T-helper 9 cell (primary cell): Measurements from ENCODE around the gene CCT7.
A peak's percentile ranks its signal among the peaks of the same experiment; 100 is the strongest.
"Not testable (repeated sequence)": the region's sequence is repeated elsewhere in the genome, so short reads cannot be mapped to it uniquely, and the experiment has no call there.

Experiments used
- DNase-seq: peaks from one replicate; pipeline ENCODE4 v3.0.0-alpha.2; 2020

CCT7 gene

DNA sequence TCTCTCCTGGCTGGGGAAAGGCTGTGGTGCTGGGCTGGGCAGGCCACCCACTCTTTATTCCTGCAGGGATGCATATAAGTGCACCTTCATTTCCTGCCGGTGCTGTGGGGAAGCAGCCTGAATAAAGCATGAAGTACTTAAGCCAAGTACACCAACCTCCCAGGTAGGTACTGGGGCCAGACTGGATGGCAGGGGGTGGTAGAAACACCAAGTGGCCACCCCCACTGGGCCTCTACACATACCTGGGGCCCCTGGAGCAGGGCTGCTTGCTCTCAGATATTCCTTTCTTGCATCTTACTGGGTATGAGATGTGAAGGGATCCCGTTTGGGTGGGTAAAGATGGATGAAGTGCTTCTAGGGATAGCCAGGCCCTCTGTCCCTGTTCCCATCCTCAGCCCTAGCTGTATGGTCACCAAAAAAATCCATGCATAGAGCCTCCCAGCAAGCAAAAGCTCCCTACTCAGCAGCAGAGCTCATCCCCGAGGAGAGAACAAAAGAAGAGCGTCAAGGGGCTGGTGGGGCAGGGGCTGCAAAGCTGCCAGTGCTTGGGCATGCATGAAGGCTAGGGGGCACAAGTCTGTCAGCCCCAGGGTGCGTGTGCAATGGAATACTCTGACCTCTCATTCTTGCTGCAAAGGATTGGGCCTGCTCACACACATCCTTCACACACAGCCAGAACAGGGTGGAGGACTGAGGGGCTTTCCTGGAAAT lies 22.0 kb downstream of the CCT7 start:
- DNase-seq: no peak

DNA sequence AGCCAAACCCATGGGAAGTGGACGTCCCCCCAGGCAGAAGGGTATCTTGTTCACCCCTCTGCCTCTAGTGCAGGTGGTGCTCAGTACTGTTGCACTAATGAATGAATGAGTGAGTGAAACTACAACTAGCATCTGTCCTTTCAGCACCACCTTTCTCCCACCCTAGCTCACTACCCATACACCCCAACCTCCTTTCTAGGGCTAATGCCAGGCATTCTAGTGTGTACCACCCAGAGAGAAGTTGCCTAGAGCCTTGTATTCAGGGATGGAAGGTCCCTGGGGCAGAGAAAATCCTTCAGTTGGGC lies 22.5 kb downstream of the CCT7 start:
- no peak for DNase-seq

DNA sequence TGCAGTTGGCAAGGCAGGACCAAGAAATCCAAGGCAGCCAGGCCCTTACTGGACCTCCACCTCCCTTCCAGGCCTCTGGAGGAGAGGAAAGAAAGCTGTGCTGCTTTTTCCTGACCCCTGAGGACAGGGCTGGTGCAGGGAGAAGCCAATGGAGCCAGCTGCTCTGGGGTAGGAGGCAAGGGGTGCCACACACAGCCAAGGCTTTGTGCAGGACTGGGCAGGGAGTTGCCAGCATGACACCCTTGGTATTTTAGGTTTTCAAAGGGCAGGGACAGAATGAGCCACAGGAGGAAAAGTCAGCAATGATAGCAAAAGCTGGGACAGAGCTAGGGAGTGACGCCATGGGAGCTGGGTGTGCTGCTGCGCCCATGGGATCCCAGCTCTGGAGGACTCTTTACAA lies 22.9 kb downstream of the CCT7 start:
- no peak for DNase-seq

DNA sequence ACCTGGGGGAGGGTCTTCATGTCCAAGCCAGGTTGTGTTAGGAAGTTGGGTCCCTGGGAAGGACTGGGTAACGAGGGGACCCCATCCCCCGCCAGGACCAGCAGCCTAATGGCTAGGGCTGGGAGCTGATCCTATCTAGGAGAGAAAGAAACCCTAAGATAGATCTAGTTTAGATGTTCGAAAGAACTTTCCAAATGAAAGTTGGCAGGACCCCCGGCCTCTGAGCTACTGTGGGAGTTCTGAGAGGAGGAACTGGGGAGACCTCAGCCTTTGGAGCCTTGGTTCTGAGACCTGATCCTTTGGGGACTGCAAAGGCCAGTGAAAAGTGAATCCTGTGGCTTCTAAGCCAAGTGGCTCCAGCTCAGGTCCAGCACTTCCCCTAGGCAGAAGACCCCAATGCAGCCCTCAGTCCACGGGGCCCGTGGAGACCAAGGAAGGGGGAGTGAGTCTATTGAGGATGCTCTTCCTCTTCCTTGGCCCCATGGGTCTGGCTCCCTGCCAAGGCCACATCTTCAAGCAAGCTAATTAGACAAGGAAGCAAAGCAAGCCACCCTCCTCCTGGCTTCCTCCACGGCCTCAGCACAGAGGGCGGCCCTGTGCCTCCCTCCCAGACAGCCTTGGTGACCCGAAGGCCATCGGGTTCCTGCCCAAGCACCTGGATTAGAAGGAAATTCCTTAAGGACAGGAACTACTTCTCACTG lies 23.5 kb downstream of the CCT7 start:
- DNase-seq: no peak

DNA sequence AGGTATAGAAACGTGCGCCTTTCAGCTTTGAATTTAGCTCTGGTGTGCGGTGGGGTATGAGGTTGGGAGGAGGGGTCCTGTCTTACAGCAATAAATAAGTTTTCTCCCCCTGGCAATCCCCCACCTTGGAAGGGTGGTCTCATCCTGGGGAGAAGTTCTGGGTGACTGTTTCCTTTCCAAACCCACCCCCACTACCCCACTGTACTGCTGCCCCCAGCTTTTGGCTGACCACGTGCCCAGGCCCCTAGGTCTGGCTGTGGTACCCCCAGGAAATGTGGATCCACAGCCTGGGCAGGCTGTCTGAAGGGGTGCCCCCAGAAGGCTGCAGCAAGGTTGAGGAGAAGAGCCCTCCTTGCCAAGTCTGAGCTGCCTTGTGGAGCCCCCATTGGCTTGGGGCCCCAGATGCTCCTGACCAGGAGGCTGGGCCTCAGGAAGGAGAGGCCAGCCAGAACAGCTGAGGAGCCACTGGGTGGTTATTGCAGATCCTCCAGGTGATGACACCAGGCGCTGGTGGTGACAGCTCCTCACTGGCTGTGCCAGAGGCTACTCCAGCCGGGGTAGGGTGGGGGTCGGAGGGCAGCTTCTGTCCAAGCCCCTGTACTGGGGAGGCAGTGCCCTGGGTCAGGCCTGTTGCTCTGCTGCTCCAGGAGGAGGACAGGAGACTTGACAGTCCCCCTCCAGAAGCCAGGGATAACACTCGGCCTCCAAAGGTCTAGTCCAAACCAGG lies 24.2 kb downstream of the CCT7 start:
- no peak for DNase-seq

DNA sequence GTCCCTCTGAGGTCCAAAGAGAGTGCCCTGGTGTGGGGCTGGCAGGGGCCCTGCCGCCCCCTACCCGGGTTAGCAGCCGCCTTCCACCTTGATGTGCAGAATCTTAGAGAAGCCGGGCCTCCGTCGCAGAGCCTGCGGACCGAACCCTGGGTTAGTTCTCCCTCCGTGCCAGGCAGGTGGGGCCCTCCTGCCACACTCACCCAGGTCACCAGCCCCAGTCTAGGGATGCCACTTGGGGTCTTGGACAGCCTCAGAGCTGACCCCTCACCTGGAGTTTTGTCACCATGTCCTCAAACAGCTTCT lies 24.8 kb downstream of the CCT7 start:
- DNase-seq: no peak

DNA sequence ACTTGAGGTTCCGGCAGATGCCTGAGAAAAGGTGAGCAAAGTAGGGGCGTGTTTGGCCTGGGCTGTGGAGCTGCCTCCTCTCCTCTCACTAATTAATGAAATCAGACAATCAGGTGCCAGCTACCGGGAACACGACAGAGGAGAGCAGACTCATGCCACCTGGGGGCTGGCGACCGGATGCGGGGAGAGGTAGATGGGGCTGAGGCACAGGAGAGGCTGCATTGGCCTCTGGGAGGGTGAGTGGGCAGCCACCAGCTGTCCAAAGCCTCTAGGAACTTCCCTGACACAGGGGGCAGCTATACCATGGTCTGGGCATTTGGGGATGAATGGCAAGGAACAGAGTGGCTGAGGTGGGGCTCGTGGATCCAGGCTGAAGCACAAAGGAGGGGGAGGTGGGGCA lies 25.2 kb downstream of the CCT7 start:
- no peak for DNase-seq

DNA sequence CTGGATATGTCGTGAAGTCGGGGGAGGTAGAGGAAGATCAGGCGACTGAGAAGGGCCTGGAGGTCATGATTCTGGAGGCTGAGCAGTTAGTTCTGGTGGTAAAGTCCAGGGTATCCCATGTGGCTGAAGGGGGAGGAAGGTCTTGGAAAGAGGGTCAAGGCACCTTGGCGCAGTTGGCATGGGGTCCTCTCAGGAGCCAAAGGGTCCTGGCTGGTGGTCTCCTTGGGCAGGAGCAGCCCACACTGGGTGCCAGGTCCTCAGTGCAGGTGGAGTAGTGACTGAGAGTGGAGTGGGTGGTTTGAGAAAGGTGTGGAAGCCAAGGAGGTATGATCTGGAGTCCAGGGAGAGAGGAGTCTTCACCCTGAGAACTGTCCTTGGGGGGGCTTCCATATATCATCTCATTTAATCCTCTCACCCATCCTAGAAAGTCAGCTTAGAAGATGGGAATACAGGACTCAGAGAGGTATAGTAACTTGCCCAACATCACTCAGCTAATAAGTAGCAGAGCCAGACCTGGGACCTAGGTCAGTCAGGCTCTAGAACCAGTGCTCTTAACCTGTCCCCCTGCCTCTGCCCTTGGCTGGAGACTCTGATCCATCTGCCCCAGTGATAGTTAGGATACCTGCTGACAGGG lies 25.7 kb downstream of the CCT7 start:
- DNase-seq: no peak

DNA sequence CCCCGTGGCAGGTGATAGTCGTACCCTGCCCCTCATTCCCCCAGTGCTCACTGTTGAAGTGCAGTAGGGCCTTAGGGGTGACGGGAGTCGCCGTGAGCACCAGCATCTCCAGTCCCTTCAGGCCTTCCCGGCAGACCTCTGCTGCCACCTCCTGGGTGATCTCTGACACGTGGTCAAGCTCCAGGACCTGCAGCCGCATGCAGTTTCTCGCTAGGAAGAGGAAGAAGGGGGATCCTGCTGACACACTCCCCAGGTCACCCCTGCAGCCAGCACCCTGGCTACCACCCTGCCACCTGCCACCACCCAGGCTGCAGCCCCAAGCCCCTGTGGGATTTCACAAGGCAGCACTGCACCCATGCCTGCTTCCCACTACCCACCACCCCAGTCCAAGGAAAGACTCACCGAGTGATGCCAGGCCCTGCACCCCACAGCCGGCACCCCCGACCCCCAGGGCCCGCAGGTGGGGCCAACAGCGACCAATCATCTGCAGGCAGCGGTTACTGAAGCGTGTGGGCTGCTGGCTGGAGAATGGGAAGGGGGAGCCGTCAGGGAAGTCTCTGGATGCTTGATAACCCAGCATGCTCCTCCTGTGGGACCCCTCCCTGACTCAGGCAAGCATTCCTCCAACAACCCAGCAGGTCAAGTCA lies 26.4 kb downstream of the CCT7 start:
- no peak for DNase-seq

DNA sequence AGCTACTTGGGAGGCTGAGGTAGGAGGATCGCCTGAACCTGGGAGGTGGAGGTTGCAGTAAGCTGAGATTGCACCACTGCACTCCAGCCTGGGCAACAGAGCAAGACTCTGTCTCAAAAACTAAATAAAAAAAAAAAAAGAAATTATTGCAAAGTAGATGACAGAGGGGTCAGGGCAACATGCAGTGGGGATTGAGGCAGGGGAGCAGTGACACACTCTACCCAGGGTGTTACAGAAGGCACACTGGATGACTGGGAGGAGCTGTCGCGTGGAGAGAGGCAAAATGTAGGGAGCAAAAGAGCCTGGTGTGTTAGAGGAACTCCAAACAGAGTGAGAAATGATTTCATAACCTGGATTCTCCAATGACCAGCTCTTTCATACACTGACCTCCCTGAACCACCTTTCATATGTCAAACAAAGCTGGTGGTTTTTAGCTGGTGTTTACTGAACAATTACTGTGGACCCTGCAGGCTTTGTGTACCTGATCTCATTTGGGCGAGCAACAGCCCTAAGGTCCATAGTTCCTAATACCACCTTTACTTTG lies 28.1 kb downstream of the CCT7 start:
- DNase-seq: no peak

DNA sequence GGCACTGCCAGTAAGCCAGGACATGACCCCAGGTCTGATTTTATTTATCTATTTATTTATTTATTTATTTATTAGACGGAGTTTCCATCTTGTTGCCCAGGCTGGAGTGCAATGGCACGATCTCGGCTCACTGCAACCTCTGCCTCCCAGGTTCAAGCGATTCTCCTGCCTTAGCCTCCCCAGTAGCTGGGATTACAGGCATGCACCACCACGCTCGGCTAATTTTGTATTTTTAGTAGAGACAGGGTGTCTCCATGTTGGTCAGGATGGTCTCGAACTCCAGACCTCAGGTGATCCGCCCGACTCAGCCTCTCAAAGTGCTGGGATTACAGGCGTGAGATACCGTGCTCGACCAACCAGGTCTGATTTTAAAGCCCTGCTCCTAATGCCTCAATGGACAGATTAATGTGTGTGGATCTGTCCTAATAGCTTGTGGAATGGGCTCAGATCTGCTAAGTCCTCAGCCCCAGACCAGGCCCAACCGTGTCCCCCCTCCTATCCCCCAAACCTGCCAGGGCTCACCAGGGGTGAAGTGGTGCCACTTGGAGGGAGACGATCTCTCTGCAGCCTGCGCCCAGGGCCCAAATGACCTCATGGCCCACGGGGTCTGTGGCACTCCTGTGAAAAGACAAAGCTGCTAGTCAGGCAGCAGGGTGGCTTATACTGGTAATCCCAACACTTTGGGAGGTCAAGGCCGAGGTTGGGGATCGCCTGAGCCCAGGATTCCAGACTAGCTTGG lies 28.8 kb downstream of the CCT7 start:
- not testable (repeated sequence) for DNase-seq

DNA sequence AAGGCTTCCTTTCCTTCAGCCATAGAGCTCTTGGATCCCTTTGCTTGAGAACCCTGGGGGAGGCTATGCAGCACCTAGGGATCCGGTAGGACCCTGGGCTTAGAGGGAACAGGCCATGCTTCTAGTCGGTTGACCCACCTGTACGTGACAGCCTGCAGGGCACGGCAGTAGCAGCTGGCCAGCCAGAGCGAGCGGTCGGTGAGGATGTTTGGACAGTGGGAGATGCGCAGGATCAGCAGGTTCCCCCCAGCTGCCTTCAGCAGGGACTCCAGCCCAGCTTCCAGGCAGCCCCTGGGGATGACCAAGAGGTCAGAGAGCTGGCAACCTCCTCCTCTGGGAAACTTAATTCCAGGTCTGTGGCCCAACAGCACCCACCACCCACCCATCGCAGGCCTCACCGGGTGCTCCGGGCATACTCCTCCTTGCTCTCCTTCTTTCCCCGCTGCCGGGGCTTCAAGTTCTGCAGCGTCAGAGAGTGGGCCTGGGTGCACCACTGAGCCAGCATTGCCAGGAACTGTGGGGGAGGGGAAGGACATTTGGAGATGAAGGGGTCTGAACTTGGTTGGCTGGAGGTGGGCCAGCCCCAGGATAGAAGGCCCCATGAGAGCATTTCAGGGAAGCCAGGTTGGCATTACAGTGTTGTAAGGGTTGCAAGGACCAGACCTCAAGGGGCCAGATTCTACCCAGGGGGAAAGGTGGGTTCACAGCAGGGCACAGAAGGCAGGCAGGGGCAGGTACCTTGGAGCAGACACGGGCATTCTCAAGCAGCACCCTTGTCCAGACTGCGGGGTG lies 29.6 kb downstream of the CCT7 start:
- no peak for DNase-seq

DNA sequence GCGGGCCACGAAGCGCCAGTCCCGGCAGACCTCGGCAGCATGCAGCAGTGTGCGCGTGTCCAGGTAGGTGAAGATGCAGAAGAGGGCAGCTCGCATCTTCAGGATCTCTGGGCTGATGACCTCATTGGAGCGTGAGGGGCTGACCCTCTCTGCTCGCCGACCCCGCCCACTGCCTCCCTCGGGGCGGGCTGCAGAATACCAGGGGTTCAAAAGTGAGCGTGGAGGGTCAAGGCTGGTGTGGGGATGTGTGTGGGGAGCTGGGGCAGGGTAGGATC lies 30.2 kb downstream of the CCT7 start:
- DNase-seq: no peak

DNA sequence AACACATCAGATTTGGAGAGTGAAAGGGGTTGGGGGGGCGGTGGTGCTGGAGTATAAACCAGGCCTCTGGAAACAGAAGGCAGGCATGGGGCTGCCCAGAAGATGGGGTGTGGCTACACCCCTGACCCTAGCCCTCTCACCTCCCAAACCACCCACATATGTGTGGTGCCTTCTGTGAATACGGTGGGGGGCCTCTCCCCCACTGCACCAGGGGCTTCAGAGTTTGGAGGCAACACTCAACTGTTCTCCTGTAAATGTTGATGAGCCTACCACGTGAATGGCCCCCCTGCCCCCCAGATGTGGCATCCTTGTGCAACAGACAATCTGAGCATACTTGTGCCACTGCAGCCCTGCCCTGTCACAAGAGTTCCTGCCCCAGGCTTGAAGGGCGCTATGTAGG lies 30.7 kb downstream of the CCT7 start:
- no peak for DNase-seq

DNA sequence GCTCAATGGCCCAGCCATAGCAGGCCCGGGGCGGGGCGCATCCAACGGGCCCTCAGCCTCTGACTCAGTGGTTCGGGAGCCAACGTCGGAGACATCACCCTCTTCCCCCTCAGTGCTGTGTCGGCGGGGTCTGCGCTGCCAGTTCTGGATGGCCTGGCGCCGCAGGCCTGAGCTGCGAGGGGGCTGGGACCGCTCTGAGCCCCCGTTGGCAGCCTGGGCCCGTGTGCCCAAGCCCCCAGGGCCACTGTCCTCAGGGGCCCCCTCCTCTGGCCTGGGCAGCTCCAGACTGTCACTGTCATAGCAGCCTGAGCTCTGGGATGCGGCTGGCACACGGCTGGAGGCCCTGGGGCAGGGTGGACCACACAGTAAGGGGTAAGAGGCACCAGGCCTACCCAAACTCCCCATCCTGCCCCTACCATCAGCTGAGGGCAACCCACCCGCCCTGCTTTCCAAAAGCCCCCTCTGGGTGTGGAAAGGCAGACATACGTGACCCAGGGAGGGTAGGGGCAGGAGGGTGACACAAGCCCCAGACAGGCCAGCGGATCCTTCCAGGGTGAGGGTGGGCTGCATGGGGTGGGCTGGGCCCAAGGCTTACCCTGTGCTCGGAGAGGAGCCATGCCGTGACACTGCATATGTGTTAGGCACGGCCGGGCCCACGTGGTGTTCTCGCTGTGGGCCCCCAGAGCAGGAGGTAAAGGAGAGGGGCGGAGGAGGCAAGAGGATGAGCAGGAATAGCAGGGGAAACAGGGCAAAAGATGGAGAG lies 31.4 kb downstream of the CCT7 start:
- no peak for DNase-seq

DNA sequence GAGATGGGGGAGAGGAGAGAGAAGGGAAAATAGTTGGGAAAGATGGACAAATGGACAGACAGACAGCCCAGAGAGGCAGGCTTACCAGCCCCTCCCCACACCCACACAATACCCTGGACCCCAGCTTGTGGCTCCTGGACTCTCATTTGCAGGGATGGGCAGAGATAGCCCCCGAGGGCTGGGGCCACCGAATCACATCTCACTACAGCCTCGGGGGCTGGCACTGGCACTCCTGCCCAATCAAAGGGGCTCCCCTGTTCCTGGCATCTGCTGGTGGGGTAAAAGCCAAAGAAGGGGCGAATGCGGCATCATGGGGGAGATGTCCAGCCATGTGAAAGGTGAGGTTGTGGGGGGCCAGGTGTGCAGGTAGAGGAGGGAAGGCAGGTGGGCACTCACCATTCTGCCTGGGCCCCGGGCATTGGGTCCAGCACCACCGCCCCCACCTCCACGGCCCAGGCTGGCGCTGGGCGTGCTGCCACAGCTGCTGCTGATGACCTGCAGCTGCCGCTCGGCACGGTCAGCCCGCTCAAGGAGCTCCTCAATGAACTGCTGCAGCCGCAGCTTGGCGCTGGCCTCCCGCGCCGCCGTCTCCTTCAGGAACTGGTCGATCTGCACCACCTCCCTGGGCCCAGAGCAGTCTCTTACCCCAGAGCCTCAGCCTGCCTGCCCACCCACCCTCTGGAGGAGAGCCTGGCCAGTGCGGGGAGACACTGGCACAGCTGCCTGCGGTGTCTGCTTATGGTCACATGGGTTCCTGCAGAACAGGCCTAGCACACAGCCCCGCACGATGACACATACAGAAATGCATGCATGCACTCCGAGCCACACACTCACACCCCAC lies 32.2 kb downstream of the CCT7 start:
- no peak for DNase-seq

DNA sequence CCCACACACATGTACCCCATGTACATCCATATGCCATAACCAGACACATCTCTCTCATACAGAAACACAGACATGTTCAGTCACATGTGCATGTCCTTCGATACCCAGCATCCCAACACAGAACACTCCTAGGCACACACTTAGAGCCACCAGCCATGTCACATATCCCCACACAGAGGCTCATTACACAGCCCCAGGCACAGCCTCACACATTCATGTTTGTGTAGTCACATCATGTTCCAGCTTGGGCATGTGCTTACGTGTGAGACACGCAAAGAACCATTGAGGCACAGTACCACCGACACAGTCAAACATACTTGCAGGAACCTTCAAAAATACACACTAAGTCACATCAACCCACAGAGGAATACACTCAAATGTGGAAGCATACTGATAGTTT lies 32.9 kb downstream of the CCT7 start:
- DNase-seq: no peak

DNA sequence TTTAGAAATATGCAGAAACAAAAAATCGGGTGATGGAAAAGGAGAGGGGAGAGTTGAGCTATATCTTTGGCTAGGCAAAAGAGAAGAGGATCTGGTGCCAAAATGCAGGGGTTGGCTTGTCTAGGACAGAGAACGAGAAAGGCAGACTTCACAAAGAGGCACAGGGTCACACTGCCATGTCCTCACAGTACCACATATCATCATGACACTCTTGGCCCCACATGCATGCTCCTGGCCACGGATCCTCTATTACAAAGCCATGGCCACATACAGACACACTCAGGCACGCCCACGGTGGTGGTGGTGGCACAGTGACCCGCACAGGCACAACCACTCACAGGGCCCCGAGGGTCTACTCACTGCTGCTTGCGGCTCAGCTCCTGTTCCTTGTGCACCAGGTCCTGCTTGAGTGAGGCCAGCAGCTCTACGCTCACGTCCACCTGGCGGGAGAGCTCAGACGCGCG lies 34.3 kb downstream of the CCT7 start:
- DNase-seq: no peak

DNA sequence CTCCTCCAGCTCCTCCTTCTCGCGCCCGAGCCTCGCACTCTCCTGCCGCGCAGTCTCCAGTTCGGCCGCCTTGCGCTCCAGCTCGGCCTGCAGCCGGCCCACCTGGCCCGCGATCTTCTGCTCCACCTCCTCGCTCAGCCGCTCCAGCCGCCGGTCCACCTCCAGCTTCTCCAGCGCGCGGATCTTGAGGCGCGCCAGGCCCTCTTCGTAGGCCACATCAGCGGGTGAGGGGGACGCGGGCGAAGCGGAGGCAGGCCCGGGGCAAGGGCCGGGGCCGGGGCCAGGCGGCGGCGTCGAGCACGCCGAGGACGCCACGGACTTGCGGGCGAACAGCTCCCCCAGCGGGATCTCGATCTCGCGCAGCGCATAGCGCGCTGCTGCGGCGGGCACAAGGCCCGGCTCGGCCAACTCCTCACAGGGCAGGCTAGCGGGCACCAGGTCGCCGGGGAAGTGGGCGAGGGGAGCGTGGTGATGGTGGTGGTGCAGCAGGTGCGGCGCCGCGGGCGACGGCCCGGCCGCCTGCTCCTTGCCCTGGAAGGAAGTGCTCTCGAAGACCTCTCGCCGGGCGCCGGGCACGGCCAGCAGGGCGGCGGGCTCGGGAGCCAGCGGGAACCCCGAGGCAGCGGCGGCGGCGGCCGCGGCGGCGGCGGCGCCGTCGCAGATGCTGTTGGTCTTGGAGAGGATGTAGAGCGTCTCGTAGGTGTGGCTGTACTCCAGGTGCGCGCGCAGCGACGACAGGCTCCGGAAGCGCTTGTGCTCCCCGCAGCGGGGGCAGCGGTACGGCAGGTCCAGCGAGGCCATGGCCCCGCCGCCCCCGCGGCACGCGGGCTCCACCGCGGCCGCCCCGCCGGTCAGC lies 35.0 kb downstream of the CCT7 start:
- DNase-seq: peak; percentile 53
